HepG2 (cell line): Measurements from ENCODE around the gene PRXL2A. TPM values are rescaled to one million over a fixed set of nuclear protein-coding genes. Genes with fewer than 3 reads are reported as not detected.

Source experiments
- AHDC1 ChIP-seq: sonication (generic); formaldehyde crosslinking; IDR thresholded peaks from 2 replicates; pipeline ENCODE4 v1.5.1; 2020; ENCODE audit warnings: mild to moderate bottlenecking, missing genetic modification reagents, borderline replicate concordance
- MED13 ChIP-seq: sonication (generic); formaldehyde crosslinking; IDR thresholded peaks from 2 replicates; pipeline ENCODE4 v1.5.0; 2020; ENCODE audit warnings: missing genetic modification reagents
- PAX8 ChIP-seq: sonication (generic); formaldehyde crosslinking; IDR thresholded peaks from 2 replicates; pipeline ENCODE4 v1.8.0; 2022; ENCODE audit warnings: mild to moderate bottlenecking, missing genetic modification reagents, borderline replicate concordance
- PRMT3 ChIP-seq: sonication (generic); formaldehyde crosslinking; IDR thresholded peaks from 2 replicates; pipeline ENCODE4 v1.8.1; 2022; ENCODE audit warnings: low read depth, mild to moderate bottlenecking, moderate library complexity, missing genetic modification reagents, borderline replicate concordance
- ZBTB40 ChIP-seq, 2 experiments: fragments of 450-650 bp in 1 of 2; sonication (generic) in 1 of 2; formaldehyde crosslinking in 1 of 2; IDR thresholded peaks; 2 replicates each; pipeline versions ENCODE4 v1.6.1 to v1.8.0; 2016 to 2022; ENCODE audit warnings: antibody characterized with exemption in 1 of 2, mild to moderate bottlenecking in 1 of 2, missing genetic modification reagents in 1 of 2
- ZNF614 ChIP-seq: IDR thresholded peaks from 2 replicates; pipeline ENCODE4 v1.6.1; 2018; ENCODE audit warnings: missing biosample characterization, missing genetic modification reagents, inconsistent platforms, borderline replicate concordance
- ZNF691 ChIP-seq: sonication (generic); formaldehyde crosslinking; IDR thresholded peaks from 2 replicates; pipeline ENCODE4 v1.4.0; 2020; ENCODE audit warnings: missing genetic modification reagents, low read depth, mild to moderate bottlenecking, borderline replicate concordance
- polyA plus RNA-seq, 8 experiments: library from polyadenylated mRNA; depleted of rRNA in 3 of 8; stranded (reverse) in 7 of 8; unstranded in 1 of 8; fragments of >200 nt; fragmentation: Illumina TruSeq in 4 of 8; extraction: Trizol in 4 of 8; gene quantifications; 2 replicates each; pipeline versions ENCODE4 v1.2.1 to v1.2.3, GENCODE V29; 2011 to 2016; ENCODE audit warnings: low read depth in 4 of 8, missing spikeins in 1 of 8, mixed read lengths in 1 of 8; ENCODE audit not compliant: insufficient read depth in 1 of 8
- total RNA-seq, 5 experiments: library from RNA; depleted of rRNA; stranded (reverse); fragments of >200 nt; fragmentation: Illumina TruSeq; extraction: Trizol; gene quantifications; 2 replicates each; pipeline ENCODE4 v1.2.3, GENCODE V29; 2016; ENCODE audit warnings: low read depth in 1 of 5
- TF ChIP-seq, protein P1 (sequence below): sonication (generic); formaldehyde crosslinking; IDR thresholded peaks from 2 replicates; pipeline ENCODE4 v1.8.0; 2022; ENCODE audit warnings: mild to moderate bottlenecking, missing genetic modification reagents; ENCODE audit not compliant: insufficient replicate concordance

PRXL2A gene
- total and polyA plus RNA-seq, 2 of the 13 experiments (the other 11 are each of a cell fraction or from before 2014, with no cell fraction given), result 43.9 to 79.9 TPM

DNA sequence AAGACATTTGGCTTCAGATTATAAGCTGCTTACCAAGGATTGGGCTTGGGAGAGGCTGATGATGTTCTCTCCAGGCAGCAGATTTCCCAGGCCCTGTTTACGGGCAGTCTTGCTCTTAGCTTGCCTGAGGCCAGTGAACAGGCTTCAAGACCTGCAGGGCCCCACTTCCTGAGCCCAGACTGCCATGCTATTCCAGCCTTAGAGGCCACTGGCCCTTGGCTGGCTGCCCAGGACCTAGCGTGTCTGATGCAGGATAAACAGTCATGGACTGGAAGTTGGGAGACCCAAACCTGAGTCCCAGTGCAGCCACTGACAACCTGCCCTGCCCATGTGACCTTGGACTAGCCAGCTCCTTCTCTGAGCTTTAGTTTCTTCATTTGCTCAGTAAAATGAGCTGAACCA, 2.9 kb downstream of the PRXL2A start (continued):
- TF ChIP-seq ZNF691 (CRISPR knock-in tag) (no peak), AHDC1 (no peak), MED13 (no peak), PAX8 (CRISPR knock-in tag) (no peak), PRMT3 (CRISPR knock-in tag) (no peak), ZBTB40 (IDR thresholded peaks at IDR 0.05) (no peak), ZBTB40 (CRISPR knock-in tag; IDR thresholded peaks at IDR 0.05) (no peak), ZNF614 (peak; percentile 34; the same call in 1 of the 2 replicates)
- TF ChIP-seq, protein P1, sequence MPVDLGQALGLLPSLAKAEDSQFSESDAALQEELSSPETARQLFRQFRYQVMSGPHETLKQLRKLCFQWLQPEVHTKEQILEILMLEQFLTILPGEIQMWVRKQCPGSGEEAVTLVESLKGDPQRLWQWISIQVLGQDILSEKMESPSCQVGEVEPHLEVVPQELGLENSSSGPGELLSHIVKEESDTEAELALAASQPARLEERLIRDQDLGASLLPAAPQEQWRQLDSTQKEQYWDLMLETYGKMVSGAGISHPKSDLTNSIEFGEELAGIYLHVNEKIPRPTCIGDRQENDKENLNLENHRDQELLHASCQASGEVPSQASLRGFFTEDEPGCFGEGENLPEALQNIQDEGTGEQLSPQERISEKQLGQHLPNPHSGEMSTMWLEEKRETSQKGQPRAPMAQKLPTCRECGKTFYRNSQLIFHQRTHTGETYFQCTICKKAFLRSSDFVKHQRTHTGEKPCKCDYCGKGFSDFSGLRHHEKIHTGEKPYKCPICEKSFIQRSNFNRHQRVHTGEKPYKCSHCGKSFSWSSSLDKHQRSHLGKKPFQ, result no peak
